ENCODE data around the gene PLBD2.
A peak's percentile ranks its signal among the peaks of the same experiment; 100 is the strongest.

Gene PLBD2

DNA sequence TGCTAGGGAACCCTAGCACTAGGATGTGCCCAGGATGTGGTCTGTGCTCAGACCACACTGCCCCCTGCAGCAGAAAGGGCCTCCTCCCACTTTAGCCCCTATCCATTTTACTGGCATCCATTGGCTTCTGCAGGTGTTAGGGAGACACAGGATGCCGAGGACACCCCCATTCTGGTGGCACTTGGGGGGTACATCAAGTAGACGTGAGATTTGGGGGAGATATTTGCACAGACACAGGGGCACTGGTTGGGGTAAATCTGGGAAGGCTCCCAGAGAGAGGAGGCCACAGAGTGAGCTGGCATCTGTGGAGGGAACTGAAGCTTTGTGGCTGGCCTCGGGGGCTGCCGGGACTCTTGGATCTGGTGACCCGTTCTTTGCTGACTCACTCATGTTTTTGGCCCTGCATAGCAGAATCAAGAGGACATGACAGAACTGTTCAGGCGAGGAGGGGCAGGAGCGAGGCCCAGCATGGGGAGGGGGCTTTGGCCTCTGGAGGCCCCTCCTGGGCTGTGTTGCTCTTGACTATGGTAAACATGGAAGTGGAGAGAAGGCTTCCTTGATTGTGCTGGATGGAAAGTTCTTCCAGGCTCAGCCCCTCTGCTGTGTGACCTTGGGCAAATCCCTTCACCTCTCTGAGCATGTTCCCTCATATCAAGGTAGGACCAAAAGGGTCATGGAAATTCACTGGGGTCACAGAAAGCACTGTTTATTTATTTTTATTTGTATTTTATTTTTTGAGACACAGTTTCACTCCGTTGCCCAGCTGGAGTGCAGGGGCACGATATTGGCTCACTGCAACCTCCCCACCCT, 1.8 kb downstream of the PLBD2 start:
- Histone ChIP-seq H3K27me3 (replicated peaks in 2 of 5; ENCODE audit: control insufficient read depth in 4 of 5, insufficient read depth in 5 of 5, low read length in 4 of 5) (no peaks in the 10 kb centered on the region), H3K9me3 (ENCODE audit: control extremely low read depth in 1 of 5, control insufficient read depth in 4 of 5, insufficient read depth in 2 of 5, low read depth in 1 of 5, low read length in 4 of 5) (no peaks in the 10 kb centered on the region), H3K36me3 (ENCODE audit: control insufficient read depth in 4 of 4, insufficient read depth in 4 of 4, low read length in 3 of 4) (no peaks in the 10 kb centered on the region), H3K27ac (ENCODE audit: insufficient read depth in 1 of 2, low read depth in 1 of 2, low read length in 2 of 2, poor library complexity in 1 of 2, severe bottlenecking in 2 of 2) (no peak overlapping the region), H3K4me1 (ENCODE audit: control extremely low read depth in 1 of 4, control insufficient read depth in 4 of 4, insufficient read depth in 4 of 4, low read length in 3 of 4) (peaks cover 0 to 16% (median 12%) of the 10 kb centered on the region in 4 experiments), H3K4me3 (ENCODE audit: control insufficient read depth in 1 of 7, extremely low read depth in 1 of 7, insufficient read depth in 4 of 7, low read depth in 2 of 7, low read length in 6 of 7) (no peak overlapping the region)
- ChIA-PET CTCF (no interaction called here), POLR2A (no interaction called here)
- DNase-seq: peak in 2 of 3 donors; percentile 42 to 49
- 62% methylated on average over 8 of the region's 9 CpGs for WGBS (ENCODE audit: insufficient coverage)

GRCh38 chr12:113361574-113362370, 3.4 kb downstream of the PLBD2 start:
- WGBS (ENCODE audit: insufficient coverage): 92% methylated on average over 7 of the region's 12 CpGs
- CTCF ChIA-PET: no interaction called here

GRCh38 chr12:113364698-113365097, 6.3 kb downstream of the PLBD2 start:
- ChIA-PET CTCF (no interaction called here), POLR2A (no interaction called here)
- DNase-seq: no peak
- Histone ChIP-seq H3K27ac (ENCODE audit: insufficient read depth in 1 of 2, low read depth in 1 of 2, low read length in 2 of 2, poor library complexity in 1 of 2, severe bottlenecking in 2 of 2) (no peak overlapping the region), H3K27me3 (replicated peaks in 2 of 5; ENCODE audit: control insufficient read depth in 4 of 5, insufficient read depth in 5 of 5, low read length in 4 of 5) (no peaks in the 10 kb centered on the region), H3K4me3 (ENCODE audit: control insufficient read depth in 1 of 7, extremely low read depth in 1 of 7, insufficient read depth in 4 of 7, low read depth in 2 of 7, low read length in 6 of 7) (no peak overlapping the region), H3K9me3 (ENCODE audit: control extremely low read depth in 1 of 5, control insufficient read depth in 4 of 5, insufficient read depth in 2 of 5, low read depth in 1 of 5, low read length in 4 of 5) (no peaks in the 10 kb centered on the region), H3K36me3 (ENCODE audit: control insufficient read depth in 4 of 4, insufficient read depth in 4 of 4, low read length in 3 of 4) (no peaks in the 10 kb centered on the region), H3K4me1 (ENCODE audit: control extremely low read depth in 1 of 4, control insufficient read depth in 4 of 4, insufficient read depth in 4 of 4, low read length in 3 of 4) (peaks cover 0 to 2% (median under 1%) of the 10 kb centered on the region in 4 experiments)
- WGBS (ENCODE audit: insufficient coverage): 100% methylated on average over 4 of the region's 5 CpGs

More at GRCh38 chr12:113361574-113362370, 3.4 kb downstream of the PLBD2 start:
- no peaks in the 10 kb centered on the region for H3K27me3 ChIP-seq (replicated peaks in 2 of 5; ENCODE audit: control insufficient read depth in 4 of 5, insufficient read depth in 5 of 5, low read length in 4 of 5)
- no peaks in the 10 kb centered on the region for H3K36me3 ChIP-seq (ENCODE audit: control insufficient read depth in 4 of 4, insufficient read depth in 4 of 4, low read length in 3 of 4)
- peaks cover 0 to 16% (median 12%) of the 10 kb centered on the region in 4 experiments for H3K4me1 ChIP-seq (ENCODE audit: control extremely low read depth in 1 of 4, control insufficient read depth in 4 of 4, insufficient read depth in 4 of 4, low read length in 3 of 4)
- no peak for DNase-seq
- H3K27ac ChIP-seq (ENCODE audit: insufficient read depth in 1 of 2, low read depth in 1 of 2, low read length in 2 of 2, poor library complexity in 1 of 2, severe bottlenecking in 2 of 2): no peak overlapping the region
- H3K9me3 ChIP-seq (ENCODE audit: control extremely low read depth in 1 of 5, control insufficient read depth in 4 of 5, insufficient read depth in 2 of 5, low read depth in 1 of 5, low read length in 4 of 5): no peaks in the 10 kb centered on the region
- POLR2A ChIA-PET: no interaction called here
- no peak overlapping the region for H3K4me3 ChIP-seq (ENCODE audit: control insufficient read depth in 1 of 7, extremely low read depth in 1 of 7, insufficient read depth in 4 of 7, low read depth in 2 of 7, low read length in 6 of 7)

- Histone ChIP-seq H3K4me3 (ENCODE audit: control insufficient read depth in 1 of 7, extremely low read depth in 1 of 7, insufficient read depth in 4 of 7, low read depth in 2 of 7, low read length in 6 of 7) (no peak overlapping the region), H3K27me3 (replicated peaks in 2 of 5; ENCODE audit: control insufficient read depth in 4 of 5, insufficient read depth in 5 of 5, low read length in 4 of 5) (no peaks in the 10 kb centered on the region), H3K4me1 (ENCODE audit: control extremely low read depth in 1 of 4, control insufficient read depth in 4 of 4, insufficient read depth in 4 of 4, low read length in 3 of 4) (no peaks in the 10 kb centered on the region), H3K9me3 (ENCODE audit: control extremely low read depth in 1 of 5, control insufficient read depth in 4 of 5, insufficient read depth in 2 of 5, low read depth in 1 of 5, low read length in 4 of 5) (no peaks in the 10 kb centered on the region), H3K27ac (ENCODE audit: insufficient read depth in 1 of 2, low read depth in 1 of 2, low read length in 2 of 2, poor library complexity in 1 of 2, severe bottlenecking in 2 of 2) (no peak overlapping the region), H3K36me3 (ENCODE audit: control insufficient read depth in 4 of 4, insufficient read depth in 4 of 4, low read length in 3 of 4) (no peaks in the 10 kb centered on the region)
- WGBS (ENCODE audit: insufficient coverage): 93% methylated on average over 4 of the region's 7 CpGs
- POLR2A ChIA-PET: no interaction called here
- CTCF ChIA-PET: interaction anchor here (0.6 kb wide), 1 partner anchor 296 kb away, joined by 3 read pairs; no protein-coding TSS in a partner anchor
- no peak for DNase-seq
These were observed 7.4 kb downstream of the PLBD2 start for GRCh38 chr12:113365639-113366395.

DNA sequence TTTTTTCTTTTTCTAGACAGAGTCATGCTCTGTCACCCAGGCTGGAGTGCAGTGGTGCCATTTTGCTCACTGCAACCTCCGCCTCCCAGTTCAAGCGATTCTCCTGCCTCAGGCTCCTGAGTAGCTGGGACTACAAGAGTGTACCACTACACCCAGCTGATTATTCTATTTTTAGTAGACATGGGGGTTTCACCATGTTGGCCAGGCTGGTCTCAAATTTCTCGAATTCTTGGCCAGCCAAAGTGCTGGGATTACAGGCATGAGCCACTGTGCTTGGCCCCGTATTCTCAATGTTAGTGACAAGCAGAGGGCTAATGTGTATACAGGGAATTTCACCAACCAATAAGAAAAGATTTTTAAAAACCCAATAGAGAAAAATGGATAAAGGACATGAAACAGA, 8.4 kb downstream of the PLBD2 start:
- Histone ChIP-seq H3K4me1 (ENCODE audit: control extremely low read depth in 1 of 4, control insufficient read depth in 4 of 4, insufficient read depth in 4 of 4, low read length in 3 of 4) (no peaks in the 10 kb centered on the region), H3K27me3 (replicated peaks in 2 of 5; ENCODE audit: control insufficient read depth in 4 of 5, insufficient read depth in 5 of 5, low read length in 4 of 5) (no peaks in the 10 kb centered on the region), H3K9me3 (ENCODE audit: control extremely low read depth in 1 of 5, control insufficient read depth in 4 of 5, insufficient read depth in 2 of 5, low read depth in 1 of 5, low read length in 4 of 5) (no peaks in the 10 kb centered on the region), H3K4me3 (ENCODE audit: control insufficient read depth in 1 of 7, extremely low read depth in 1 of 7, insufficient read depth in 4 of 7, low read depth in 2 of 7, low read length in 6 of 7) (no peak overlapping the region), H3K27ac (ENCODE audit: insufficient read depth in 1 of 2, low read depth in 1 of 2, low read length in 2 of 2, poor library complexity in 1 of 2, severe bottlenecking in 2 of 2) (no peak overlapping the region), H3K36me3 (ENCODE audit: control insufficient read depth in 4 of 4, insufficient read depth in 4 of 4, low read length in 3 of 4) (no peaks in the 10 kb centered on the region)
- POLR2A ChIA-PET: no interaction called here
- DNase-seq: no peak
- CTCF ChIA-PET: no interaction called here
- WGBS (ENCODE audit: insufficient coverage): 100% methylated on average over 3 of the region's 4 CpGs

DNA sequence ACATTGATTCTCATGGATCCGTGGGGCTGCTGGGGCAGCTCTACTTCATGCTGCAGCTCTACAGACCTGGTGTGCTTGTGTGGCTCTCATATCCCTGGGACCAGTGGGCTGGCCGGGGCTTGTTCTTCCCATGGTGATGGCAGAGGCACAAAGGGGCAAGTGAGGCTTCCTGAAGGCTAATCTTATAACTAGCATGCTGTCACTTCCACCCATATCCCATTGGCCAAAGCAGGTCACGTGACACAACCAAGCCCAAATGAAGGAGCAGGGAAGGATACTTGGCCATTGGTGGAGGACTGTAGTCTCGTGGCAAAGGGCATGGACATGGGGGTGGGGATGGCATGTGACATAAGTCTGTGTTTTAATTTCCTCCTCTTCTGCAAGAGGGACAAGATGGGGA, 9.9 kb downstream of the PLBD2 start:
- peaks cover 0 to 3% (median 1%) of the 10 kb centered on the region in 4 experiments for H3K36me3 ChIP-seq (ENCODE audit: control insufficient read depth in 4 of 4, insufficient read depth in 4 of 4, low read length in 3 of 4)
- no peaks in the 10 kb centered on the region for H3K4me1 ChIP-seq (ENCODE audit: control extremely low read depth in 1 of 4, control insufficient read depth in 4 of 4, insufficient read depth in 4 of 4, low read length in 3 of 4)
- no peaks in the 10 kb centered on the region for H3K9me3 ChIP-seq (ENCODE audit: control extremely low read depth in 1 of 5, control insufficient read depth in 4 of 5, insufficient read depth in 2 of 5, low read depth in 1 of 5, low read length in 4 of 5)
- WGBS (ENCODE audit: insufficient coverage): 100% methylated on average over 1 of the region's 4 CpGs
- no peak overlapping the region for H3K4me3 ChIP-seq (ENCODE audit: control insufficient read depth in 1 of 7, extremely low read depth in 1 of 7, insufficient read depth in 4 of 7, low read depth in 2 of 7, low read length in 6 of 7)
- DNase-seq: no peak
- H3K27me3 ChIP-seq (replicated peaks in 2 of 5; ENCODE audit: control insufficient read depth in 4 of 5, insufficient read depth in 5 of 5, low read length in 4 of 5): no peaks in the 10 kb centered on the region
- no peak overlapping the region for H3K27ac ChIP-seq (ENCODE audit: insufficient read depth in 1 of 2, low read depth in 1 of 2, low read length in 2 of 2, poor library complexity in 1 of 2, severe bottlenecking in 2 of 2)
- POLR2A ChIA-PET: no interaction called here
- CTCF ChIA-PET: interaction anchor here (1.5 kb wide), 1 partner anchor 9 kb away, joined by 3 read pairs; no protein-coding TSS in a partner anchor
